ENCODE results near the gene NOG.

Gene NOG

DNA sequence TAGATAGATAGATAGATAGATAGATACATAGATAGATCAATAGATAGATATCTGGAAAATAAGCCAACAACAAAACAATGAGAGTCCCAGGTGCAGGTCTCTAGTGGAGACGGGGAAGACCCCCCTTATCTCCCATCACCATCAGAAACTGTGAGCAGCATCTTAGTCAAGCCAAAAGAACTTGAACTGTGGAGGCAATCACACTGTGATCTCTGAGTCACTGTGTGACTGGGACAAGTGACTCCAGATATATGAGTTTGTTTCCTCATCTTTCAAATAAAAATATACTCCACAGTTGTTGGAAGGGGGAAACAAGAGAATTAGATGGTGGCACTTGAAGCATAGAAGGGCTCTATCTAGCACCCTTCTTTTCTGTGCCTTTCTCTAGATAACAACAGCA is 42.1 kb downstream of the NOG start:
- TF ChIP-seq CTCF (IDR thresholded peaks at IDR 0.05; ENCODE audit: insufficient read depth, low read length, missing control alignments) = no peak
- H3K4me3 ChIP-seq (ENCODE audit: low read depth, low read length) = no peak overlapping the region
- POLR2A ChIA-PET = no interaction called here
- no peak for DNase-seq (ENCODE audit: low read depth, low spot score)
- CTCF ChIA-PET = interaction anchor here (1.0 to 1.7 kb wide), 3 partner anchors 9 to 80 kb away, joined by 3 to 5 read pairs (median 3); no protein-coding TSS in a partner anchor

DNA sequence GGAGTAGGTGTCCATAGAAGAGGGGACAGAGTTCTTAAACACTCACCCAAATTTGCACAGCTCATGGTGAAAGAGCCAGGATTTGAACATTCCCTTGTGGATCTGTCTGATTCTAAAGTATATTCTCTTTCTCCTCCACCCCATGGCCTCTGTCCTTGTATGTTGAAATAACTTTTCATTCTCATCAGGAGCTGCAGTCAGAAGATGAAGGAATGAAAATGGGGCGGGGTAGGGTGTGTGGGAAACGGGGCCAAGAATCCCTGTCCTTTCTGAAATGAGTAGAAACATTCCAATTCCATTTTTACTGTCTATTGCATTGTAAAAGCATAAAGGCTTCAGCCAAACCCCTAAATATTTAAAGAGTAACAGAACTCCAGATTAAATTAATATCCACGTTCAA is 42.8 kb downstream of the NOG start:
- POLR2A ChIA-PET = no interaction called here
- CTCF ChIA-PET = interaction anchor here (1.0 to 2.5 kb wide), 4 partner anchors 10 to 80 kb away, joined by 3 to 7 read pairs (median 4); no protein-coding TSS in a partner anchor
- no peak for TF ChIP-seq CTCF (IDR thresholded peaks at IDR 0.05; ENCODE audit: insufficient read depth, low read length, missing control alignments)
- no peak for DNase-seq (ENCODE audit: low read depth, low spot score)
- H3K4me3 ChIP-seq (ENCODE audit: low read depth, low read length) = no peak overlapping the region

DNA sequence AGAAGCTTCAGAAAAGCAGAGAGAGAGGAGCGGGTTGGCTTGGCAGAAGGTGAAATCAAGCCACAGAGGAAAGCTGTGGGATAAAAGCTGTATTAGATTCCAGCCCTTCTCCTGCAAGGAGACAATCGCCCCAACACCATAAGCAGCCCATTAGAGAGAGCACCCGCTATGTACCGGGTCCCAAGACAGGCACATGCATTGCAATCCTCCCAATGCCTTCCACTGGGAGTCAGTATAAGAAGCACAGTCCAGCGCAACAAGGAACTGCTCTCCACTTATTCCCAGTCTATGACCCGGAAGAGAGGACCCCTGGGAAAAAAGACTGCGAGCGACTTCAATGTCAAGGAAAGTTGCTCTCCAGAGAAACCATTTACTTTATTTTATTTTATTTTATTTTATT is 43.8 kb downstream of the NOG start:
- TF ChIP-seq CTCF (IDR thresholded peaks at IDR 0.05; ENCODE audit: insufficient read depth, low read length, missing control alignments) = no peak
- ChIA-PET CTCF (interaction anchor here (1.7 to 2.5 kb wide), 2 partner anchors 16 to 79 kb away, joined by 5 to 7 read pairs; no protein-coding TSS in a partner anchor), POLR2A (no interaction called here)
- no peak for DNase-seq (ENCODE audit: low read depth, low spot score)
- no peak overlapping the region for H3K4me3 ChIP-seq (ENCODE audit: low read depth, low read length)

DNA sequence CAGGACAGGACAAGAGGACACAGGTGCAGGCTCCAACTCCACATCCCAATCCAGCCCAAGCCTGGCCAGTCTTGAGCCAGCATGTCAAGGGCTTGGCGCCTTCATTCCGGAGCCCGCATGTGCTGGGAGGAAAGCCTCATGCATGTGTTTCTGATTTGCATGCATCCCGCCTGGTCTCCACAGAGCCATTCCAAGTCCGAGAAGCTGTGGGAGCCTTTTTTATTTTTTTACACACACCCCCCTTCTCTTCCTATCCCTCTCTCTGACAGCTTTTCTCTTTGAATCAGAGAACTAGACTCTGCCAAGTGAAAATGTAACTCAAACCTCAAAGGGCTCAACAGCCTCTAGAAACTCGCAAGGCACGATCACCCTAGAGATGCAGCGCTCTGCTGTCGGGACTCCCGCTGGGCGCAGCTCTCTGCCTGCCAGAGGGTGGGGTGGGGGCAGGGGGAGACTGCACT is 45.1 kb downstream of the NOG start:
- H3K4me3 ChIP-seq (ENCODE audit: low read depth, low read length) = no peak overlapping the region
- no peak for DNase-seq (ENCODE audit: low read depth, low spot score)
- ChIA-PET POLR2A (no interaction called here), CTCF (interaction anchor here (0.8 to 2.5 kb wide), 2 partner anchors 9 to 15 kb away, joined by 4 to 7 read pairs; no protein-coding TSS in a partner anchor)
- no peak for TF ChIP-seq CTCF (IDR thresholded peaks at IDR 0.05; ENCODE audit: insufficient read depth, low read length, missing control alignments)

DNA sequence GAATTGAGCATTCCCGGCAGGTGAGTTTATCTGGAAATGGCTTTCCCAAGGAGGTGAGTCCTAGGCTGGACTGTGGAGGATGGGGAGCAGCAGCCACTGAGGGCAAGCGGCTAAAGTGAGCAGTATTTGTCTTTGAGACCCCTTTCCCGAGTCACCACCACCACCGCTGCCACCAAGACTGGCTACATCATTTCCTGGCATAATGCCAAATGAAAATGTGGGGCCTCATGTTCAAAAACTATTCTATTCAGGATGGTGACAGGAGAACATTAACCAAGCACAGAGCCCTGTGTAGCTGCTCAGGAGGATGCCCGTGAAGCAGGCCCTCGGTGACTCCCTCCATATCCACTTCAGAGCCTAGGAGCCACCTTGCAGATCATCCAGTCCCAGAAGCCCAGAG is 46.0 kb downstream of the NOG start:
- no peak overlapping the region for H3K4me3 ChIP-seq (ENCODE audit: low read depth, low read length)
- CTCF ChIA-PET = interaction anchor here (0.9 kb wide), 1 partner anchor 76 kb away, joined by 3 read pairs; no protein-coding TSS in a partner anchor
- TF ChIP-seq CTCF (IDR thresholded peaks at IDR 0.05; ENCODE audit: insufficient read depth, low read length, missing control alignments) = no peak
- no peak for DNase-seq (ENCODE audit: low read depth, low spot score)
- POLR2A ChIA-PET = no interaction called here

GRCh38 chr17:56640116-56640515 is 46.6 kb downstream of the NOG start:
- TF ChIP-seq CTCF (IDR thresholded peaks at IDR 0.05; ENCODE audit: insufficient read depth, low read length, missing control alignments) = no peak
- ChIA-PET POLR2A (no interaction called here), CTCF (interaction anchor here (0.9 kb wide), 1 partner anchor 75 kb away, joined by 3 read pairs; no protein-coding TSS in a partner anchor)
- DNase-seq (ENCODE audit: low read depth, low spot score) = no peak
- H3K4me3 ChIP-seq (ENCODE audit: low read depth, low read length) = no peak overlapping the region

Measured in AG04449 (cell line).